Sciatic nerve (tissue), 2 donors: Measurements from ENCODE around the gene PIN4. TPM values are rescaled to one million over a fixed set of nuclear protein-coding genes. Genes with fewer than 3 reads are reported as not detected.
"Not testable (repeated sequence)": the region's sequence is repeated elsewhere in the genome, so short reads cannot be mapped to it uniquely, and the experiment has no call there.

ENCODE experiments used
- ATAC-seq: fragments of 200-7000 bp; cut with Tn5 transposase; one replicate; pipeline ENCODE4 v1.9.1; 2020; ENCODE audit warnings: mild to moderate bottlenecking, moderate library complexity
- DNase-seq: peaks from one replicate; pipeline ENCODE4 v3.0.0-alpha.2; 2020; ENCODE audit warnings: low spot score
- intact Hi-C: fragments of 100-400 bp; cut with DNase I; formaldehyde crosslinking; loops from one replicate; pipeline ENCODE4 v1.14.2; 2022
- total RNA-seq: library from RNA; stranded (reverse); fragmentation: NEBNext Ultra II Directional; extraction: Animal tissue kit (Norgen Biotek cat#: 25700); gene quantifications from one replicate; pipeline ENCODE4 v1.2.1, GENCODE V29; 2021
- donor health status: DM: no; HTN: no; CAD: no.
- donor health status: DM: no; HTN: no; CAD: no.

The PIN4 gene
- 13.3 TPM for total RNA-seq

DNA sequence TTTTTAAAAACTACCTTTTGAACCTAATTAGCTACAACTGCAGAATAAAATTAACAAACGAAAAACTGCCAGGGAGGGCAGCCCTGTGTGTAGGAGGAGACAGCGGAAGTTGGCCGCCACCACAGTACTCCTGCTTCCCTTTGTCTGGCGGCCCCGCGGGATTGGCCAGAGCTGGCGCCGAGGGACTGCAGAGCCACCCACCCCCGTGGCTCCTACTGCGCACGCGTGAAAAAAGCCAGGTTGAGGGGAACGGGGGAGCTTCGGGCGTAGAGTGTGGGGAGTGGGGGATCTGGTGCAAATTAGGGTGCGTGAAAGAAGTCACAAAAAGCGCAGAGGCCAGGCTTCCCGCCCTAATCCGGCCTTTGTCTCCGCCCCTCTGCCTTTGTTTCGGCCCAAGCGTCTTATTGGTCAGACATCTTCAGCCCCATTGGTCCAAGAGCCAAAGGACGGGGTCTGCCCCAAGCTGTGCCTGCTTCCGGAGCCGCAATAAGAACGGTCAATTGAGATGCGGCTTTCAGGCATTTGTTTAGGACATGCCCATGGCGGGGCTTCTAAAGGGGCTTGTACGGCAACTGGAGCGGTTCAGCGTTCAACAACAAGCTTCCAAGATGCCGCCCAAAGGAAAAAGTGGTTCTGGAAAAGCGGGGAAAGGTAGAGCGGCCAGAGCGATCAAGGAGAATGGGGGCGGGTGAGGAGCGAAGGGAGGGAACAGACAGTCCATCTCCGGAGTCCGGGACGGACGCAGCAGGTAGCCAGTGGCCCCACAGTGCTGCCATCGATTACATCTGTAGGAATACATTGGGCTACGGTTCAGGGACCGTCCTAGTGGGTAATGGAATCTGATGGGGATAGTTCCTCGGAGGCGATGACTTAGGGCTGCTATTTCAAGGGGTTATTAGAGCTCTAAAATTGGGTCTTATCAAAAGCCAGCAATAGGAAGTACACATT, at the start of gene PIN4:
PIN4 (plus strand) TSS at position 580 of the 948 bp plus-strand sequence; CDS start at position 609, 29 bp downstream.
- intact Hi-C loops = no loop called here
- DNase-seq = peak; percentile 89
- peak; percentile 99 for ATAC-seq

DNA sequence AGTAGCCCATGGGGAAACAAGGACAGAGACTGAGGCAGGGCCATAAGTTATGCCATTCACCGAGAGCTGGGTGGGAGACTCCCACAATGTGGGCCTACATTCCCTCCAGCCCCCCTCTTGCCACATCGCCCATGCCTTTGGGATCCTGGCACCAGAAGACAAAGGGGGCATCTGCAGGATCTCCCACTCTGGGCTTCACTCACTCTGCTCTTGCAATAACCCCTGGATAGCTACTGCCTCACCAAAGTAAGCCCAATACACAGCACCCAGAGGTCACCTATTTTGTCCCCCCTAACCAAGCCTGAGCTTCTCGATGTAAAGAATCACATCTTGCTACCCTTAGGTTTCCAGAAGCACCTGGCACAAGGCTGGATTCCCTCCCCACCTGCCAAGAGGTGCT, 49.1 kb upstream of the PIN4 start:
- intact Hi-C loops = no loop called here
- DNase-seq = no peak
- no peak for ATAC-seq

DNA sequence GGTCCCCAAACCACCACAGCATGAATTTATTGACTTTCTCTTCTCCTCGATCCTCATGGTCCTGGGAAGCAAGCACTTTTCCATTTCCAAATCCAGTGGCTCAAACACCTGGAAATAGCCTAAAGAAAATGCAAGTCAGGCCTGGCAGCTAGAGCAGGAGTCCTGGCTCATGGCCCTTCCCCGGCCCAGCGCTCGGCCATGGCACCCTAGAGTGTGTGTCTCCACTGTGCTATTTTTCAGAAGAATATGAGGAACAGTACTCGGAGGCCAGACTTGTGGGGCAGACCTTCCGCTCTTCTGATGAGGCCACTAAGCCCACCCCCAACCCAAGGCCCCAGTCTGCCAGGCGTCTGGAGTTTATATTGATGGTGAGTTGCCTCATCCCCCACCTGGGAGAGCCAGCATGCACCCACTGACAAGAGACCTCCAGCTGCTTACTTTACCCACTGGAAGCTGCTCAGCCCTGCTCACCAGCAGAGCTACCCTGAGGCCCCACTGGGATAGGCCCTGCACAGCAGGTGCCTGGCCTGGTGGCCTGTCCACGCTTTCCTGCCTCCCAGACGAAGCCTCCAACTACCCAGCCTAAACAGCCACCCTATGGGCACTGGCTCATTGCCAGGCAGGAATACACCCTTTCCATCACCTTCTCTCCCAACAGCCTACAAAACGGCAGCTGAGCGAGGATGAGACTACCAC, 47.6 kb upstream of the PIN4 start:
- no peak for ATAC-seq
- no peak for DNase-seq

DNA sequence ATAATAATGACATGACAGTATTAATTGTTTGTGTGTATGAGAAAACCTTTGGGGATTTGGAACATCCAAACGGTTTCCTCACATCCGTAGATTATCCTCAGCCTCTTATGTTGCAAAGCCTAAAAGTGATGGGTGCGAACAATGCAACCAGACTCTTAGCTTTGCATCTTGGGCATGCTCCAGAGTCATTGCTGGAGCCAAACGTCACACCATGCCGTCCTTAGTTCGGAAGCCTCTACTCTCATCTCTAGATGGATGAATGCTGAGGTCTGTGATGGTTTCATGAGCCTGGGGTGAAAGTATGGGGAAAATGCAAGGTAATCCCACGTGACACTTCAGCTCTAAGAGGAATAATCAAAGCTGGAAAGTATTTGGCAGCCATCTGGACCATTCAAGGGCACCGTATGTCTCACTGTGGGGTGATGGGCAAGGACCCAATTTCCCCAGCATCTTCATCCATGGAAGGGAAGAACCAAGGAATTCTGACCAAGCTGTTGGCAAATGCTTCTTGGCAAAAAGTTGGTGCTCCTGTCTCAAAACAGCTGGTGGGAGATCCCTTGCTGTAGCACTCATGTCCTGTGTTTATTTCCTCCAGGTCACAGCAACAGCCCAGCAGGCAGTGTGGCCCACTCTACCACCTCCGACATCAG, 43.6 kb upstream of the PIN4 start:
- intact Hi-C loops = no loop called here
- DNase-seq (no peak), ATAC-seq (no peak)

More for the DNA sequence above, 47.6 kb upstream of the PIN4 start:
- intact Hi-C loops = no loop called here

DNA sequence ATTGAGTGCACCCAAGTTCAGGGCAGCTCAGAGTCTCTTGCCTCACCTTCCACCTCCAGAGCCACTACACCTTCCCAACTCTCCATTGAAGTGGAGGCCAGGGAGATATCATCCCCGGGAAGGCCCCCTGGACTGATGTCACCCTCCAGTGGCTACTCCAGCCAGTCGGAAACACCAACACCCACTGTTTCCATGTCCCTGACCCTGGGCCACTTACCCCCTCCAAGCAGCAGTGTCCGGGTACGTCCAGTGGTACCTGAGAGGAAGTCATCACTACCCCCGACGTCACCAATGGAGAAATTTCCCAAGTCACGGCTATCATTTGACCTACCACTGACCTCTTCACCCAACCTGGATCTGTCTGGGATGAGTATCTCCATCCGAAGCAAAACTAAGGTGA, 42.0 kb upstream of the PIN4 start:
- intact Hi-C loops = no loop called here
- DNase-seq (peak; percentile 51), ATAC-seq (no peak)

DNA sequence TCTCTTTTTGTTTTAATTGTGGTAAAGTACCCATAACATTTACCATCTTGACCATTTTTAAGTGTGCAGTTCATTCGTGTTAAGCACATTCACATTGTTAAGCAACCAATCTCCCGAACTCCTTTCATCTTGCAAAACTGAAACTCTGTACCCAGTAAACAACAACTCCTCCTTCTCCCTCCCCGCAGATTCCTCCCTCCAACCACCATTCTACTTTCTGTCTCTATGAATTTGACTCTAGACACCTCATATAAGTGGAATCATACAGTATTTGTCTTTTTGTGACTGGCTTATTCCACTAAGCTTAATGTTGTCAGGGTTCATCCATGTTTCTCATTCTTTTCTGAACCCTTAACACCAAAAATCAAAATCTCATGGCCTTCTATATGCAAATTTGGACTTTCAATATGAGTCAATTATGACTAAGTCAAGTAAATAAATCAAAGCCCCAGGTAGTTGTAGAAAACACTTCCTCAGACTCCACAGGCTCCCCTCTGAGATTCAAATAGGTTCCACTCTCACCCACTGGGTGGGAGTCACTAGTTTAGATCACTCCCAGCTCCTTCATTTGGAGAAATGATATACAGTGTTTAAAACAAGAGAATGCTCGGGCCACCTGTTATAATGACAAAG, 40.1 kb upstream of the PIN4 start:
- ATAC-seq (no peak), DNase-seq (no peak)
- intact Hi-C loops = no loop called here

DNA sequence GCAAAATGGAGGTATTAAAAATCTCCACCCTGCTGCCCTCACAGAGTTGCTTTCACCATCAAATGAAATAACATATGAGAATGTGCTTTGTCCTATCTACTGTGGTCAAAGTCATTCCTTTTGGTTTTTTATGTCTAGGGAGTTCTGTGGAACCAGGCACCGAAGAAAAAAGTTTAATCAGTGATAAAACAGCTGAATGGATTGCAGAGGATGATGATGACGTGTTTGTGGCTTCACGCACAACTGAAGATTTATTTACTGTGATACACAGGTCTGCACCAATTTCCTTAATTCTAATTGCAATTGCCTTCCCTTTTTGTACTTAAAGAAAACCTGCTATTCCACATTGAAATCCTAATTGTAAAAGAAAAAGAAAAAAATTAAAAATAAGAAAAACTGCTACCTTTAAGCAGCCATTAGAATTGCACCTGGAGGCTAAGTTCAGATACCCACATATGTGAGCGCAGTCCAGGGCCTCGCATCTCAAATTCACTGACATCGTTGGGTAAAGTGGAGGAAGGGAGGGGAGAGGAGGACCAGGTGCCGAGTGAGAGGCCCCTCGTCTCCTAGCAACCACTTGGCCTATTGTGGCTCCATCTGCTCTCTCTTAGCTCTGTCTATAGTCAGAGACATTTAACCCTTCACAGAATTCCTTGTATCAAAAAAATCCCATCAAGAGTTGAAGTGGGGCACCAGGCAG, 39.3 kb upstream of the PIN4 start:
- no peak for DNase-seq
- intact Hi-C loops = no loop called here
- no peak for ATAC-seq

DNA sequence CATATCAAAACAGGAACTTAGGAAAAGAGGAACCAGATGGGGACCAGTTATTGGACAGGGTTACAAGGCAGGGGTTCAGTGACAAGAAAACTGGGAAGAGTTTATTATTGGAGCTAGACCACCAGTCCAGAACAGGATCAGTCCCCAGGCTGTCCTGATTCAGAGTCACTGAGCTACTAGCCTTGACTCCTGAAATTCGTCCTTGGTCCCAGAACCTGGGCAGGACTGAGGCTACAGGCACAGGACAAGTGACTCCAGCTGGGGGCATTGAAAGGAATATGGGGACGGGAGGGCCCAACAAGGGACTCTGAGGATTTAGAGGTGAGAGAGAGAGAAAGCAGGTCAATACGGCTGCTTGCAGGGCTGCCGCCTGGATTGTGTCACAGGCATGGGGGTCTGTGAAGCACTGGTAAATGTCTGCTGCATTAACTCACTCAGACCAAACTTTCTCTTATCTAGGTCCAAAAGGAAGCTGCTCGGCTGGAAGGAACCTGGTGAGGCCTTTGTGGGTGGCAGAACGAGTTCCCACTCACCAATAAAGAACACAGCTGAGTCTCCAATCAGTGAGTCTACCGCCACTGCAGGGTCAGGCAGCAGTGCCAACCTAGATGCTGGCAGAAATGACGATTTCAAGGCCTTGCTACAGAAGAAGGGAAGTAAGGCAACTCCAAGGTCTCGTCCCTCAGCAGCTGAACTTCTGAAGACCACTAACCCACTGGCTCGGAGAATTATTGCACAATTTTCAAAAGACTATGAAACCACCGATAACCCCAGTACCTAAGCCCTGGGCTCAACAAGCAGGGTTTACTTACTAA, 38.6 kb upstream of the PIN4 start:
- ATAC-seq (no peak), DNase-seq (no peak)
- intact Hi-C loops = no loop called here

DNA sequence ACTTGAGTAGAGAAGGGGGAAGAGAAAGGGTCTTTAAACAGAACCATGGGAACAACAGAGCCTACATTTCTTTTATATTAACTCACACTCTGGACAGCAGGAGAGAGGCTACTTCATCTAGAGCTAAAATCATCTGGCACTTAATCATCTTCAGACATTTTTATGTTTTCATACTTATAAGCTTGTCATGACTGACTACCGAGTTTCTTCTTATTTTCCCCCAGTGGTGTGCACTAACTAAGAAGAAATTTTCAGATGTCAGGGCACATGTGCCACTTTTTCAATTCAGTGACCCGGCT, 38.0 kb upstream of the PIN4 start:
- no peak for ATAC-seq
- DNase-seq = no peak
- intact Hi-C loops = no loop called here

DNA sequence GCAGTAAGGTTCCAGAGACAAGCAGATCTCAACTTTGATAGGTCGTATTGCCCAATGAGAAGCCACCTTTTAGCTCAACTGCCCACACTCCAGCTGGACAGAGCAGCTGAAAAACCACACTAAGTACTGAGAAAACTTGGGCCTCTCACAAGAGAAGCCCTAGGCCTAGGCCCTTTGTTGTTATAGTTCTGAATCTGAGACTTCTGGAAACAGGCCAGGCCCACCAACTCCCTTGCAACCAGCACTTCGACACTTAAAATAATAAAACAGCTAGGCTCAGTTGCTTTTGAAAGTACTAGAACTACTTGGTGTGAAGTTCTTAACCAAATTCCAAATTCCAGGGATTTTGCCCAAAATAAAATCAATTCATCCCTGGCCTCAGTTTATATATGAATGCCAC, 36.4 kb upstream of the PIN4 start:
- intact Hi-C loops = no loop called here
- no peak for ATAC-seq
- DNase-seq = peak; percentile 17

DNA sequence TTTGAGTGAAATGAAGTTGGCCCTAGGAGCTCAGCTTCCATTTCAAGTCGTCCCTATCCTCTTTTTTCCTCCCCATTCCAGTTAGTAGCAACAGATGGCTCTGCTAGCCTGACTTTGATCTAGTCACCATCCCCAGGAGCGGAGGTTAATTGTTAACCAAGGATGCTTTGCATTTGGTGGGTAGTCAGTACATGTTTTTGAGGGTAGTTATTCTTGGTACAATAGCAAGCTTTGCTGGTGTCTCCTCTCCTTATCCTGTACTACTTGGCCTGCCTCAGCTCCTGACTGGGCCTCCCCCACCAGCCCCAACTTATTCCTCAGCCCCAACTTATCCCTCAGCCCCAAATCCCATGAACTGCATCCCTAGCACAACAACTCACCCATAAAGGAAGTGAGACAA, 35.0 kb upstream of the PIN4 start:
- no peak for DNase-seq
- no peak for ATAC-seq
- intact Hi-C loops = no loop called here

DNA sequence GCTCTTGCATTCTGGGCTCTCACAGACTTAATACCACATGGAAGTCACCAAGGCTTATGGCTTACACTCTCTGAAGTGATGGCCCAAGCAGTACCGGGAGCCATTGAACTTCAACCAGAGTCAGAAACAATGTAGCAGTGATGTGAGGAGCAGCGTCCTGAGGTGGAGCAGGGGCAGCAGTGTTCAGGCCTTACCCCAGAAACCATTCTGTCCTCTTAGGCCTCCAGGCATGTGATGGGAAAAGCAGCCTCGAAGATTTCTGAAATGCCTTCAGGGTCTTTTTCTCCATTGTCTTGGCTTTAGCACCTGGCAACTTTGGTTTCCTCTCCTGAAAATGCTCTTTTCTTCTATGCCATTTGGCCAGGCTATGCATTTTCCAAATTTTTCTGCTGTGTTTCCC, 22.8 kb upstream of the PIN4 start:
- ATAC-seq = no peak
- DNase-seq = no peak
- intact Hi-C loops = no loop called here

DNA sequence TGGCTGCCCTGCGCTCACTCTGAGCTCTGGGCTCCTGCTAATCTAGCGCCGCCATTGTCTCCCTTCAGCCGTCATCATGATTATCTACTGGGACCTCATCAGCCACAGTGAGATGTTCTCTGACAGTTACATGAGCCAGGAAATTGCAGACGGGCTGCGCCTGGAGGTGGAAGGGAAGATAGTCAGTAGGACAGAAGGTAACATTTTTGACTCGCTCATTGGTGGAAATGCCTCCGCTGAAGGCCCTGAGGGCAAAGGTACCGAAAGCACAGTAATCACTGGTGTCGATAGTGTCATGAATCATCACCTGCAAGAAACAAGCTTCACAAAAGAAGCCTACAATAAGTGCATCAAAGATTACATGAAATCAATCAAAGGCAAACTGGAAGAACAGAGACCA, 21.8 kb upstream of the PIN4 start:
- ATAC-seq (no peak), DNase-seq (no peak)
- intact Hi-C loops = no loop called here

DNA sequence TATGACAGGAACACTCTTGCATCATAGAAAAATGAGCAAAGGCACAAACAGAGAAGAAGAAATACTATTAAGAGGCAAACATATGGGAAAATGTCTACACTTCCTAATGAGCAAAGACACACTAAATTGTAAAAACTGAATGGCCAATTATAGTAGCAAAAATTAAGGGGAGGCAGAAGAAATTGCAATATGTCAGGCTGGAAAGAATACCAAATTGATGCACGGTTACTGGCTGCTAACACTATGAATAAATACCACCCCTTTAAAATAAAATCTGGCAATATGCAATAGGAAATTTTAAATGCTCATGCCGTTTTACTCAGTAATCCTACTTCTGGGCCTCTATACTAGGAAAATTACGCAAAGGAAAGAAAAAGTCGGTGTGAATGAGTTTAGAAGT, 16.0 kb upstream of the PIN4 start:
- no peak for DNase-seq
- intact Hi-C loops = no loop called here
- ATAC-seq = no peak

DNA sequence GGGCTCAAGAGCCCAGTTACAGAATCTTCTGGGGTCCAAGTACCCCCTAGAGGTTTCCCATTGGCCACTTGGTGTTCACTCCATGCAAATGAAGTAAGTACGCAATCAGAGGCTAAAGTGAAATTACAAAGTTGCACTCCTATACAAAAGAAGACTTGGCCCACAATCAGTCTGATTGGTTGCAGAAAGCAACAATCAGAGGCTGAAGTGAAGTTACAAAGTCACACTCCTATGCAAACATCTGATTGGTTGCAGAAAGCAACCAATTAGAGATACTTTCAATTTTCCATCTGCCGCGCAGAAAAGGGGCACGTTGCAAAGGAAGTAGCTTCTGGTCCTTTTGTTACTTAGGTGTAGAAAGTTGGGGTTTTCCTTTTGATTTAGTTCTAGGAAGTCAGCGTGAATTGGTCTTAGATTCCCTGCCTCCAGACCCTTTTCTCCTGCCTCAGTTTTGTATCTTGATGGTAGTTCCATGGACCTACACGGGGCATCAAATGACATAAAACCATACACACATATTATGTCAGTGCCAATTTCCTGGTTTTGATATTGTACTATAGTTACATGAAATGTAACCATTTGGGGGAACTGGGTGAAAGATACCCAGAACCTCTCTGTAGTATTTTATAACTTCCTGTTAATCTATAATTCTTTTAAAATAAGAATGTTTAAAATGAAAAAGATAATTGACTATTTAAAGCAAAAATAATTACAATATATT, 12.4 kb upstream of the PIN4 start:
- ATAC-seq (no peak), DNase-seq (no peak)
- intact Hi-C loops = no loop called here

DNA sequence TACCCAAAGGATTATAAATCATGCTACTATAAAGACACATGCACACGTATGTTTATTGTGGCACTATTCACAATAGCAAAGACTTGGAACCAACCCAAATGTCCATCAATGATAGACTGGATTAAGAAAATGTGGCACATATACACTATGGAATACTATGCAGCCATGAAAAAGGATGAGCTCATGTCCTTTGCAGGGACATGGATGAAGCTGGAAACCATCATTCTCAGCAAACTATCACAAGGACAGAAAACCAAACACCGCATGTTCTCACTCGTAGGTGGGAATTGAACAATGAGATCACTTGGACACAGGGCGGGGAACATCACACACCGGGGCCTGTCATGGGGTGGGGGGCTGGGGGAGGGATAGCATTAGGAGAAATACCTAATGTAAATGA, 5.3 kb upstream of the PIN4 start:
- DNase-seq, ATAC-seq, intact Hi-C loops: not testable (repeated sequence)

DNA sequence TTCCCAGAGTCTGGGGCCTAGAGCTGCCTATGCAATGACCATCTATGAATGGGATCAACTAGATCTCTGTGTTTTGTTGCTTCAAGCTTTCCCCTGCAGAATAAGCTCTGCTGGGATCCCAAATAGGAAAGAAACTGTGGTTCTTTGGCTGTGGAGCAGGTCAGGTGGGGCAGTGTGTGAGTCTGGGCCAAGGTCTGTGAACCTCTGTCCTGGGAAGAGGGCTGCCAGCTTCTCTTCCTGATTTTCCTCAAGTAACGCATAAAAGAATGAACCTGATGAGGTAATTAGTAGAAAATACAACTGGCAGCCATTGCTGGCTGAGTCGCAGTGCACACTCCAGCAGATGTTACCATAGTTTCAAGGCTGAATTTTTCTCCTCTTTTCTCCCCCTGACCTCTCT, 4.6 kb upstream of the PIN4 start:
- no peak for ATAC-seq
- intact Hi-C loops = no loop called here
- DNase-seq = no peak

DNA sequence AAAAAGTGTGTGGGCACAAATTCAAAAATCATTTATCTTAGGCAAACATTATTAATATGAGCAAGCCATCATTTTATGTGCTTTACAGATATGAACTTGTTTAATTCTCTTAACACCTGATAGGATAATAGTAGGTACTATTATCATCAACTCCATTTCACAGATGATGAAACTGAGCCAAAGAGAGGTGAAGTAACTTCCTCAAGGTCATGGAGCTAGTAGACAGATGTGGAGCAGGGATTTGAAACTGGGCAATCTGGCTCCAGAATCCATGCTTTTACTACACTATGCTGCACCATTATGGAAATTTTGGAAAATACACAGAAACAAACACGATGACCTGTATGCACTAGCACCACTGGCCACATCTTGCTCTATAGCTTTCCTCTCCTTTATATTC, 1.0 kb upstream of the PIN4 start:
- ATAC-seq = no peak
- no peak for DNase-seq
- intact Hi-C loops = no loop called here
